CD4-positive, alpha-beta T cell treated with Interleukin-2 at 100 ng/mL for 4 hours (primary cell): ENCODE measurements around the gene HOXD10.

Experiments used
- DNase-seq: peaks from one replicate; pipeline ENCODE4 v3.0.0-alpha.2; 2020; ENCODE audit warnings: low spot score

Gene HOXD10

GRCh38 chr2:176082824-176083751 lies 33.5 kb upstream of the HOXD10 start:
- DNase-seq, result no peak

GRCh38 chr2:176083796-176084261 lies 32.7 kb upstream of the HOXD10 start, which contains the start of gene EVX2:
EVX2 (minus strand) TSS chr2:176083962; CDS start chr2:176083776, 186 bp downstream.
- no peak for DNase-seq

- no peak for DNase-seq
These were observed 31.9 kb upstream of the HOXD10 start for GRCh38 chr2:176084611-176085119.

- no peak for DNase-seq
These were observed 31.3 kb upstream of the HOXD10 start for GRCh38 chr2:176085120-176085788.

GRCh38 chr2:176085861-176086771 lies 30.5 kb upstream of the HOXD10 start:
- DNase-seq, result no peak

GRCh38 chr2:176087330-176088047 lies 29.1 kb upstream of the HOXD10 start:
- DNase-seq, result no peak

GRCh38 chr2:176088048-176088936 lies 28.3 kb upstream of the HOXD10 start:
- DNase-seq, result no peak

GRCh38 chr2:176088937-176089842 lies 27.4 kb upstream of the HOXD10 start:
- no peak for DNase-seq

- no peak for DNase-seq
These were observed 26.7 kb upstream of the HOXD10 start for GRCh38 chr2:176089843-176090395.

GRCh38 chr2:176090862-176091261 lies 25.7 kb upstream of the HOXD10 start:
- DNase-seq, result no peak

GRCh38 chr2:176091329-176092258 lies 25.0 kb upstream of the HOXD10 start:
- DNase-seq, result no peak

- no peak for DNase-seq
These were observed 24.1 kb upstream of the HOXD10 start, which contains the start of gene HOXD13 for GRCh38 chr2:176092270-176093144. HOXD13 (plus strand) TSS chr2:176092721; CDS start chr2:176092891, 170 bp downstream.

- DNase-seq, result no peak
These were observed 23.3 kb upstream of the HOXD10 start for GRCh38 chr2:176093145-176093897.

- DNase-seq, result no peak
These were observed 22.7 kb upstream of the HOXD10 start for GRCh38 chr2:176093898-176094249.

GRCh38 chr2:176094349-176094748 lies 22.2 kb upstream of the HOXD10 start:
- DNase-seq, result no peak

- DNase-seq, result no peak
These were observed 21.2 kb upstream of the HOXD10 start for GRCh38 chr2:176095421-176095820.
